GM18909 (cell line): ENCODE results near the gene PTAFR.
A peak's percentile ranks its signal among the peaks of the same experiment; 100 is the strongest.
"Not testable (repeated sequence)": the region's sequence is repeated elsewhere in the genome, so short reads cannot be mapped to it uniquely, and the experiment has no call there.

ENCODE experiments used
- ATAC-seq: cut with Tn5 transposase; IDR thresholded peaks from one replicate; pipeline ENCODE4 v1.9.1; 2021; ENCODE audit warnings: mild to moderate bottlenecking; ENCODE audit not compliant: unreplicated experiment, poor library complexity

Gene PTAFR

DNA sequence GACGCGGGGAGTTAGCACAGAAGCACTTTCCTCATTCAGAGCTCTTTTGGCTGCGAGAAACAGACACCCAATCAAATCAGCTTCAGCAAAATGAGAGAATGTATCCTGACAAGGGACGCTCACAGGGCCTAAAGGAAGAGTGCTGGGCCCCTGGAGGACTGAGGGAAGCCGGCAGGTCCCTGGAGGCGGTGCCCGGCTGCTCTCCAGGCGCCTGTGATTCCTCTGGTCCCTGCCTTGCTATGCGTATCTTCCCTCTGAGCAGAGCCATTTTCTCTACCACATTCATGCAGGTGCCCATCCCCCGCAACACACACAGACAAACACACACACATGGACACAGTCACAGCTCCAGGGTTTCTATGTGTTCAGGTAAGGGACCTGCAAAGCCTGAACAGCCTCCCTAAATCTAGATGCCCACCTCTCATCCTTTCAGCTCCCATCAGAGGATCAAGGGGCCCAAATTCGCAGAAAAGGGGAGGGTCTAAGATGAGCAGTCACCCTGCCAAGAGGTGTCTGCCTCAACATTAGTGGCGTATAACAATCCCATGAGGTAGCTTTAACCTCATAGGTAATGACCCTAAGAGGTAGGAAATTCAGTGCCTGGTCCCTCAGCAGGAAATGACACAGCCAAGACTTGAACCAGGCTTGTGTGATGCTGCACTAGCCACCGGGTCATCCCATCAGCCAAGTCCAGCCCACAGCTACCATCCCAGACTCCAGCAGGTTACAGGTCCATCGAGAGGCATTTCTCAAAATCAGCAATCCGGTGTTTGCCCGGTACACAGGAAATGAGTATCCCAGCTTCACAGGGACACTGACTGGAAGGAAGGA lies 29.0 kb downstream of the PTAFR start:
- peak; percentile 5 for ATAC-seq

DNA sequence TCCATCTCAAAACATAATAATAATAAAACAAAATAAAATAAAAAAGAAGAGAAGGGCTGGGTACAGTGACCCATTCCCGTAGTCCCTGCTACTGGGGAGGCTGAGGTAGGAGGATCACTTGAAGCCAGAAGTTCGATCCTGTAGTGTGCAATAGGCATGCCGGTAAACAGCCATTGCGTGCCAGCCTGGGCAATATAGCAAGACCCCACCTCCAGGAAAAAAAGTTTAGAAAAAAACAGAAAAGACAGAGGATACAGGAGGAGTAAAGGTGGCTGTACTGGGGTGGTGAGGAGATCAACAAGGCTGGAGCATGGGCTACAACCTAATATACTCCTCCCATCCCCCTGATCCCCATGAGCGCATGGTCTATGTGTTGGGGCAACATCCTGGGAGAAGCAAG lies 30.8 kb downstream of the PTAFR start:
- ATAC-seq: no peak

DNA sequence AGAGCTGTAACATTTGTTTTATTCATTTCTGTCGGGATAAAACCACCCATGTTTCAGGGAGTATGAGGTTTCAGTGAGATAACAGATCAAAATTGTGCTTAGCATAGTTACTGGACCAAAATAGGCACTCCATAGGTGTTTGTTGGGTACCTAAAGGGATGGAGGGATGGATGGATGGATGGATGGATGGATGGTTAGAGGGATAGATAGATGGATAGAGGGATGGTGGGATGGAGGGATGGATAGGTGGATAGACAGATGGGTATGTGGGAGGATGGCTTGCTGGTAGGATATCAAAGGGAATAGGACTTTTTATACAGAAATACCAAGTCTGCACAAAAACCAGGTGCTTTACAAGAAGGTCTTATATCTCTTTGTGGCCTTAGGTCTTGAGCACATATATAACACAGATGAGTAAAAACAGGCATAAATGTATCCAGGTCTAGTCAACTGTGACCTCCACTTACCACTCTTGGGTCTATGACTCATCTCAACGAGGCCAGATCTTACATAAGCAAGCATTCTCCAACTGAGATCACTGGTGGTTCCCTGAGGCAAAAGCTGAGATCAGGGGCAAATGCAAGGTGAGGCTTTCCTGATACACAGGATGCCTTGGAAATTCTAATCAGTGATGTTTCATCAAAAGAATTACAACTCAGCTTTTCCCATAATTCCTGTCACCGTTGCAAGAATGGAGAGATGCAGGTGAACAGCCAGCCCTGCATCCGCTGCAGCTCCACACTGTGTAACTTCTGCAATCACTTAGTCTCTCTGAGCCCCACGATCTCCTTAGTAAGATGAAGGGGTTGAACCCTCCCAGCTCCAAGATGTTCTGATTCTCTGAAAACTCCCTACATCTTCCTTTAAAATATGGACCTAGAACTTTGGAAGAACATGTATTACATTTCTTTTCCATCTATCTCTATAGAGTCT lies 32.0 kb downstream of the PTAFR start:
- peak; percentile 66 for ATAC-seq

GRCh38 chr1:28143496-28144202 lies 32.8 kb downstream of the PTAFR start:
- ATAC-seq: no peak

DNA sequence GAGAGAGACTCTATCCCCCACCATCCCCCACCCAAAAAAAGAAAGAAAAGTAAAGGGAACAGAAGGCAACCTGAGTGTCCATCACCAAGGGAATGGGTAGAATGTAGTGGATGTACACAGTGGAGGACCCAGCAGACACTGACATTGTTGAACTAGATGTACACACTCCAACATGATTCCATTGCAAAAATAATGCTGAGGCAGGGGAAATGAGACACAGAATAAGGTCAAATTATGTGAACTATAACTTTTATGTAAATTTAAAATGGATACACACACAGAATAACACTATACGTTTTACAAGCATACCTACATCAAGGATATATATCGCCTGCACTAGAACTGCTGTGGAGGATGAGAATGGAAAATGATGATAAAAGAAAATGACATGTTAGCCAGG lies 34.8 kb downstream of the PTAFR start:
- ATAC-seq: no peak

GRCh38 chr1:28139866-28140265 lies 36.6 kb downstream of the PTAFR start:
- ATAC-seq: not testable (repeated sequence)

- ATAC-seq: no peak
Observed at GRCh38 chr1:28139025-28139712, 37.3 kb downstream of the PTAFR start.

DNA sequence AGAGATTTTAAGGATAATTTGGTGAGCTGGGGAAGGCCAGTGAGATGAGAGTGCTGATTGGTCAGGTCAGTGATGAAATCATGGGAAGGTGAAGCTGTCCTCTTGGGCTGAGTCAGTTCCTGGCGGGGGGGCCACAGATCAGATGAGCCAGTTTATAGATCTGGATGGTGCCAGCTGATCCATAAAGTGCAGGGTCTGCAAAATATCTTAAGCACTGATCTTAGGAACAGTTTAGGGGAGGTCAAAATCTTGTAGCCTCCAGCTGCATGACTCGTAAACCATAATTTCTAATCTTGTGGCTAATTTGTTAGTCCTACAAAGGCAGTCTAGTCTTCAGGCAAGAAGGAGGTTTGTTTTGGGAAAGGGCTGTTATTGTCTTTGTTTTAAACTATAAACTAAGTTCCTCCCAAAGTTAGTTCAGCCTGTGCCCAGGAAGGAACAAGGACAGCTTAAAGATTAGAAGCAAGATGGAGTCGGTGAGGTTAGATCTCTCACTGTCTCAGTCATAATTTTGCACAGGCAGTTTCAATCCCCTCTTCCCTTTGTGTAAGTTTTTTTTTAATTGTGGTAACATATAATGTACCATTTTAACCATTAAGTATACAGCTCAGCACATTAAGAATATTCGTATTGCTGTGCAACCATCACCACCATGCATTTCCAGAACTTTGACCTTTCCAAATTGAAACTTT lies 39.4 kb downstream of the PTAFR start:
- ATAC-seq: no peak

DNA sequence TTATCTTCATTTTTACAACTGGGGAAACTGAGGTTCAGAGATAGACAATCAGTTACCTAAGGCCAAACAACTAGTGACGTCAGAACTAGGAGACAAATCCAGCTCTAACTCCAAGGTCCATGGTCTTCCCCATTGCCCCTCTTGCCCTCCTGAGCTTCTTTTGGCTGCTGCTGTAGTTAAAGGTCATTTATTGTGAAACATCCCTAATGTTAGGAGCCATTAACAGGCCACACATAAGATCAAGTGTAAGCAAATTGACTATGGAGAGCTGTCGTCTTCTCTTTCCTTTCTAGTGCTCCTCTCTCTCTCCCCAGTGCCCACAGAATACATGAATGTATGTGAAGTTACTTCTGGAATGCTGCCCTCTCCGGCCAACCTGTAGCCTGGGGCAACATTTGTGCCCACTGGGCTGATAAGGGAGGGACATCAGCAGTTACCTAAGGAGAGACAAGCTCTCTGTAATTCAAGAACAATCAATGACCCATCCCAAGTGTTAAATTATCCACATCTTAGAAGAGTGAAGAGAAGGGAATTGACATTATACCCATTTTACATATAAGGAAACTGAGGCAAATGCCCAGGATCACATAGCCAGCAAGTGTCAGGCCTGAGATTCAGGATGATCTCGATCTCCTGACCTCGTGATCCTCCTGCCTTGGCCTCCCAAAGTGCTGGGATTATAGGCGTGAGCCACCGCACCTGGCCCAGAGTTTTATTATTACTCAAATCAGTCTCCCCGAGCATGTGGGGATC lies 40.1 kb downstream of the PTAFR start:
- no peak for ATAC-seq

DNA sequence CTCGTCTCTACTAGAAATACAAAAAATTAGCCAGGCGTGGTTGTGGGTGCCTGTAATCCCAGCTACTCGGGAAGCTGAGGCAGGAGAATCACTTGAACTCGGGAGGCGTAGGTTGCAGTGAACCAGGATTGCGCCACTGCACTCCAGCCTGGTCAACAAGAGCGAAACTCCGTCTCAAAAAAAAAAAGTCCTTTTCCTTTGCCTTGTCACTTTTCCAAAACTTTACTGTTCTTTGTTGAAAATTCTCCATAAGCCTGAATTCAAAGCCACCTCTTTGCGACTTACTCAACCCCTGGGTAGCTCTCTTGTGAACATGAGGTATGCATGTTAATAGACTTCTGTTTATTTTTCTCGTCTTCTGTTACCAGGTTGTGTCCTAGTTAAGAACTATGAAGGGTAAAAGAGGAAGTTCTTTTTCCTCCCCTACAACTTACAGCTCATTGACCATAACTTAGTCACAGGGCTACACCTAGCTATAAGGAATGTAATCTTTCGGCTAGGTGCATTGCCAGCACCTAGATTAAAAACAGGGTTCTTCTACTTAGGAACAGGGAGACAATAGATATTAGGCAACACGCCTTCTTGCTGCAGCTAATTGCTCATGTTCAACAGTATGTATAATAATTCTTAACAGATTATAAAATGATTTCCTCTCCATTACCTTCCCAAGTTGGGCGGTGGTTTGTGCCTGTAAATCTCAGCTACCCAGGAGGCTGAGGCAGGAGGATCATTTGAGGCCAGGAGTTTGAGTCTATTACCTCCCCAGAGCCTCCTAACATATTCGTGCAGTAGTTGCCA lies 40.9 kb downstream of the PTAFR start:
- no peak for ATAC-seq

- no peak for ATAC-seq
Observed at GRCh38 chr1:28134651-28135207, 41.8 kb downstream of the PTAFR start.

DNA sequence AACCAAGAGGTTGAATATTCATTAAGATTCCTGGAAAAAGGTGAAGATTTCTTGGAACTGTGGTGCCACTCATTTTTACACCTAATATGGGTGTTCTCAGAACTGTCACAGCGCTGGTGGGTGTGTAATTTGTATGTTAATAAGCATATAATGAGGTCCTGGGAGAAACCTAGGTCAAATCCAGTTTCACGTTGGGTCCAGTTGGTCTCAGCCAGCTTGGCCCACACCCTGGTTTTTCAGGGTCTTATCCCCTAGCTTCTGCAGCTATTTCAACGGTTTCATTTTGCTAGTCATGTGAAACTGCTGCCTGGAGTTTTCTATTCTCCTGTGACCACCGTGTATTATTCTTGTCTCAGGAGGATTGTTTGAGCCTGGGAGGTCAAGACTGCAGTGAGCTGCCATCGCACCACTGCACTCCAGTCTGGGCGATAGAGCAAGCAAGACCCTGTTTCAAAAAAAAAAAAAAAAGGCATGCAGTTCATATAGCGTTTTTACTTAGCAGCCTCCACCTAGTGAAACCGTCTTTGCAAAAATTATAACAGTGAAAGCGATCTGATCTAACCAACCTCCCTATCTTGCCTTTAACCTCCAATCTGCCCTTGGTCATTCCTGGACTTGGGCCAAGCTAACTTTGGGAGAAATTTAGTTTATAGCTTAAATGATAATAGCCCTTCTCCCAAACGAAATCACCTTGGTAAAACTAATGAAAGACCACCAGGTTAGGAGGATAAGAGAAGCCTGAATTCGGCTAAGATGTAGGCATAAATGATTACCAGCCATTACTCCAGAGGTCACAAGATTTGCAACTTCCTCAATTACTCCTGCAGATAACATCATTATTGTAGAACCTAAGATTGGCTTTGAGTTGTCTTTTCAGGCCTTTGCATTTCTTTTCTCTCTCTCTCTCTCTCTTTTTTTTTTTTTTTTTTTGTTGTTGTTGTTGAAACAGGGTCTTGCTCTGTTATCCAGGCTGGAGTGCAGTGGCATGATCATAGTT lies 44.0 kb downstream of the PTAFR start:
- ATAC-seq: no peak

DNA sequence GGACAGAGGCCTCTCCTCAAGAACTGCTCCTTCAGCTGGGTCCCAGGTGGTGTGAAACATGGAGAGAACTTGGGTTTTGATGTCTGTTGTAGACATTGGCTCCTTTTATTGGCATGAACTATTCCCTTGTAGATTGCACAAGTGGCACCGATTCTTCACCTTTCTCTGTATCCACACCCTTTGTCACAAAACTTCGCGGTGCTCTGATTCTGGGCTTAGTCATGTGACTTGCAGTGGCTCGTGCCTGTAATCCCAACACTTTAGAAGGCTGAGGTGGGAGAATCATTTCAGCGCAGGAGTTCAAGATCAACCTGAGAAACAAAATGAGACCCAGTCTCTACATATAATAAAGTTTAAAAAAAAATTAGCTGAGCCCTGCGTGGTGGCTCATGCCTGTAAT lies 45.6 kb downstream of the PTAFR start:
- no peak for ATAC-seq

DNA sequence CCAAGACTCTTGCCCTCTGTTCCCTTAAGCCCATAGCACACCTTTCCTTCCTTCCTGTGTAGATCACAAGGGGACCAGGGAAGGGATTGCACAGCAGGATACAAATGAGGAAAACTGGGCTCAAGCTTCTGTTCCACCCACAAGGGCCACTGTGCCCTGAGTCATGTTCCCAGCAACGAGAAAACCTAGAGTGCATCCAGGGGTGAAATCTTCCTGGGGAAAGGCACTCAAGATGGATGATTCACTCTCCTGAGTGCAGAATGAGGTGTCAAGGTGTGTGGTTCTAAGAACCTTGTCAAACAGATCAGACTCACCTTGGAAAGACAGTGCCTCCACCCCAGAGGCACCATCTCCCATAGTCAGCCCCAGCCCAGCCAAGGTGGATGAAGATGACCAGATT lies 47.3 kb downstream of the PTAFR start:
- ATAC-seq: no peak

GRCh38 chr1:28127617-28128257 lies 48.8 kb downstream of the PTAFR start:
- peak; percentile 76 for ATAC-seq
